Type B pancreatic cell (in vitro differentiated cells): ENCODE measurements around the gene SMARCB1. TPM values are rescaled to one million over a fixed set of nuclear protein-coding genes. Genes with fewer than 3 reads are reported as not detected.
A peak's percentile ranks its signal among the peaks of the same experiment; 100 is the strongest.

Source experiments
- DNase-seq: peaks from one replicate; pipeline ENCODE4 v3.0.0; 2021; ENCODE audit warnings: mixed read lengths; ENCODE audit not compliant: unreplicated experiment; ENCODE audit errors: extremely low spot score
- H3K27ac Mint-ChIP-seq: 2 replicates; pipeline ENCODE4 v1.8.0; 2021; ENCODE audit warnings: mild to moderate bottlenecking, mixed read lengths
- H3K27me3 Mint-ChIP-seq: 2 replicates; pipeline ENCODE4 v1.8.0; 2021; ENCODE audit warnings: mixed read lengths
- H3K36me3 Mint-ChIP-seq: 2 replicates; pipeline ENCODE4 v1.8.0; 2021; ENCODE audit warnings: mixed read lengths
- H3K4me1 Mint-ChIP-seq: one replicate; pipeline ENCODE4 v1.8.0; 2021; ENCODE audit warnings: mixed read lengths; ENCODE audit not compliant: unreplicated experiment
- H3K4me3 Mint-ChIP-seq: 2 replicates; pipeline ENCODE4 v1.8.0; 2021; ENCODE audit warnings: mild to moderate bottlenecking, mixed read lengths
- H3K9me3 Mint-ChIP-seq: 2 replicates; pipeline ENCODE4 v1.8.0; 2021; ENCODE audit warnings: mixed read lengths
- total RNA-seq: library from RNA; stranded (reverse); gene quantifications from 2 replicates; pipeline ENCODE4 v1.2.1, GENCODE V29; 2021; ENCODE audit warnings: low replicate concordance
- TF ChIP-seq, protein P1 (sequence below): fragments of 200-600 bp; sonication (generic); conservative IDR thresholded peaks from 2 replicates; pipeline ENCODE4 v1.5.0; 2021; ENCODE audit warnings: antibody characterized with exemption, mild to moderate bottlenecking

Gene SMARCB1
- total RNA-seq, 1 donor from 2014 or later: 159 TPM

GRCh38 chr22:23751441-23751996 lies 35.2 kb upstream of the SMARCB1 start:
- no peaks in the 10 kb centered on the region for H3K27me3 Mint-ChIP-seq
- peaks cover 6% of the 10 kb centered on the region for H3K36me3 Mint-ChIP-seq
- DNase-seq: no peak
- TF ChIP-seq, protein P1, sequence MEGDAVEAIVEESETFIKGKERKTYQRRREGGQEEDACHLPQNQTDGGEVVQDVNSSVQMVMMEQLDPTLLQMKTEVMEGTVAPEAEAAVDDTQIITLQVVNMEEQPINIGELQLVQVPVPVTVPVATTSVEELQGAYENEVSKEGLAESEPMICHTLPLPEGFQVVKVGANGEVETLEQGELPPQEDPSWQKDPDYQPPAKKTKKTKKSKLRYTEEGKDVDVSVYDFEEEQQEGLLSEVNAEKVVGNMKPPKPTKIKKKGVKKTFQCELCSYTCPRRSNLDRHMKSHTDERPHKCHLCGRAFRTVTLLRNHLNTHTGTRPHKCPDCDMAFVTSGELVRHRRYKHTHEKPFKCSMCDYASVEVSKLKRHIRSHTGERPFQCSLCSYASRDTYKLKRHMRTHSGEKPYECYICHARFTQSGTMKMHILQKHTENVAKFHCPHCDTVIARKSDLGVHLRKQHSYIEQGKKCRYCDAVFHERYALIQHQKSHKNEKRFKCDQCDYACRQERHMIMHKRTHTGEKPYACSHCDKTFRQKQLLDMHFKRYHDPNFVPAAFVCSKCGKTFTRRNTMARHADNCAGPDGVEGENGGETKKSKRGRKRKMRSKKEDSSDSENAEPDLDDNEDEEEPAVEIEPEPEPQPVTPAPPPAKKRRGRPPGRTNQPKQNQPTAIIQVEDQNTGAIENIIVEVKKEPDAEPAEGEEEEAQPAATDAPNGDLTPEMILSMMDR: no peak
- H3K27ac Mint-ChIP-seq: peak overlapping the region; percentile 86
- H3K4me3 Mint-ChIP-seq: peak overlapping the region; percentile 86
- peaks cover 22% of the 10 kb centered on the region for H3K4me1 Mint-ChIP-seq
- H3K9me3 Mint-ChIP-seq: no peaks in the 10 kb centered on the region

DNA sequence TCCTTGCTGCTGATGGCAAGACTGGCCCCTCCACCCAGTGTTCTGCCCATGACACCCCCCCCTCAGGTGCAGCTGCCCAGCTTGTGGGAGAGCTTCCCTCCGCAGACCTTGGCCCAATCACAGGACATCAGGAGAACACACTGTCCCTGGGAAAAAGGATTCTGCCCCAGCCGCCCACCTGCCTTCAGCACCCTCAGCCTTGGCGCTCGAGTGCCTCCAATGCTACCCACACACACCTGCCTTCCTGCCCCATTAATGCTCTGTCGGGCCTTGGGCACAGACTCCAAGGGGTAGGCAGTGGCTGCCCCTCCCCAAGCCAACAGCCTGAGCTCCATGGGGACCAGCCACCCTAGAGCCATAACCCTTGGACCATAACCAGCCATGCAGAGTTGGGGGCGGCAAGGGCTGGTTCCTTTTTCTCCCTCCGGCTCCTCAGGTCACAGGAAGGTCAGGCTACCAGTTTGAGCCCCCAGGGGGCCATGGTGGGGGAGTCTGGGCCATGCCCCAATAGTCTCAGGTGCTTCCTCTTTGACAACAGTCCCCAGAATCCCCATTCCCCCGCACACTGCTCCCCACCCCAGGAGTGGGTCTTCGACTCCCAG lies 34.6 kb upstream of the SMARCB1 start:
- DNase-seq: no peak
- Mint-ChIP-seq H3K27ac (no peak overlapping the region), H3K4me1 (peaks cover 17% of the 10 kb centered on the region), H3K9me3 (no peaks in the 10 kb centered on the region), H3K27me3 (no peaks in the 10 kb centered on the region), H3K4me3 (peak overlapping the region; percentile 79), H3K36me3 (peaks cover 6% of the 10 kb centered on the region)
- TF ChIP-seq, protein P1: no peak

- Mint-ChIP-seq H3K27ac (no peak overlapping the region), H3K4me3 (peak overlapping the region; percentile 68)
Measured at GRCh38 chr22:23752750-23753149, 34.0 kb upstream of the SMARCB1 start.

DNA sequence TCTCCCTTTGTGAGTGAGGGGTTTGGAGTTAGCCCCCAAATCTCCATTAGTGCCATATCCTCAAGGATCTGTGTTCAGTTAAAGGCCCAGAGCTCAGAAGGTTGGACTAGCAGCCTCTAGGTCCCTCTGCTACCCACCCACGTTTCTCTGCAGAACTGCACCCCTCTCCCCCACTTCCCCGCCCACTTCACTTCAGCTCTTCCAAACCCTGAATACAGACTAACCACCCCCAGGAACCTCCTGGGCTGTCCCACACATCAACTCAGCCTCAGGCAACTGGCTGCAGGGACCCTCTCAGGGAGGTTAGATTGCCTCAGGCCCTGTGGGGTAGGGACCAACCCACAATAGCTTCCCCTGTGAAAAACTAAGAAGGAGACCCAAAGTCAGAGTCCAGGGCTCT lies 33.4 kb upstream of the SMARCB1 start:
- no peak for DNase-seq
- Mint-ChIP-seq H3K27me3 (no peaks in the 10 kb centered on the region), H3K4me1 (peaks cover 17% of the 10 kb centered on the region), H3K4me3 (peak overlapping the region; percentile 36), H3K9me3 (no peaks in the 10 kb centered on the region), H3K36me3 (peaks cover 6% of the 10 kb centered on the region), H3K27ac (no peak overlapping the region)
- TF ChIP-seq, protein P1: no peak

More at GRCh38 chr22:23752750-23753149, 34.0 kb upstream of the SMARCB1 start:
- TF ChIP-seq, protein P1: no peak
- Mint-ChIP-seq H3K27me3 (no peaks in the 10 kb centered on the region), H3K36me3 (peaks cover 6% of the 10 kb centered on the region), H3K9me3 (no peaks in the 10 kb centered on the region), H3K4me1 (peaks cover 17% of the 10 kb centered on the region)
- DNase-seq: no peak

DNA sequence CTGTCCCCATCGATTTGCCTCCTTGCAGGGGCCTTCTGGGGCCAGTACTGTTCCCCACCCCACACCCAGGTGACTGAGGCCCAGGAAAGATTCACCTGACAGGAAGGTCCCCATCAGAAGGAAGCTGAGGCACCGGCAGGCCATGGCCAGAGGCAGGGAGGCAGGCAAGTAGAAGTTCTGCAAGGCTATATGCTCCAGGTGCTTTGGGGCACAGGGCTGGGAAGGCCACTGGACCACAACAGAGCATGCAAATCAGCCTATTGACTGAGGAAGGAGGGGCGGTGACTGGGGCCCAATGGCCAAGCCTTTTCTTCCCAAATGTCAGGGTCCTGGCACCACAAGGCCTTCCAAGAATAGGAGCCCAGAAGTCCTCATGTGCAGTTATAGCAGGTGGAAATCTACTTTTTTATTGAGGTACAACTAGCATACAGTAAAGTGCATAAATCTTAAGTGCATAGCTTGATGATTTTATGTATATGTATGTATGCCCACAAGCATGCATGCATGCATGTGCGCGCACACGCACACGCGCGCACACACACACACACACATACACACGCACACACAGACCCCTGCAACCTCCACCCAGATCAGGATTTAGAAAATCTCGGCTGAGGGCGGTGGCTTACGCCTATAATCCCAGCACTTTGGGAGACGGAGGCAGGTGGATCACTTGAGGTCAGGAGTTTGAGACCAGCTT lies 32.4 kb upstream of the SMARCB1 start, which contains the start of gene VPREB3:
VPREB3 (minus strand) TSS at position 206 of the 700 bp plus-strand sequence; CDS start at position 144, 62 bp downstream.
- Mint-ChIP-seq H3K27me3 (no peaks in the 10 kb centered on the region), H3K36me3 (peaks cover 6% of the 10 kb centered on the region), H3K4me3 (peak within 1 kb of the TSS; percentile 36), H3K27ac (peak within 1 kb of the TSS; percentile 42), H3K9me3 (no peaks in the 10 kb centered on the region), H3K4me1 (peaks cover 17% of the 10 kb centered on the region)
- TF ChIP-seq, protein P1: no peak
- DNase-seq: no peak
